LNCaP clone FGC (cell line): ENCODE measurements around the gene ADAM11.
"Not testable (repeated sequence)": the region's sequence is repeated elsewhere in the genome, so short reads cannot be mapped to it uniquely, and the experiment has no call there.

Experiments used
- DNase-seq: peaks from one replicate; pipeline ENCODE4 v3.0.0-alpha.2; 2011; ENCODE audit warnings: low read depth
- H3K4me3 ChIP-seq: 2 replicates; pipeline ENCODE4 v1.5.1; 2011; ENCODE audit warnings: mild to moderate bottlenecking, low read depth, low read length, control low read depth
- TF ChIP-seq, protein P1 (sequence below): IDR thresholded peaks from 2 replicates; pipeline ENCODE4 v1.5.1; 2012; ENCODE audit warnings: mild to moderate bottlenecking; ENCODE audit not compliant: control insufficient read depth, insufficient read depth; ENCODE audit errors: extremely low read depth

ADAM11 gene

DNA sequence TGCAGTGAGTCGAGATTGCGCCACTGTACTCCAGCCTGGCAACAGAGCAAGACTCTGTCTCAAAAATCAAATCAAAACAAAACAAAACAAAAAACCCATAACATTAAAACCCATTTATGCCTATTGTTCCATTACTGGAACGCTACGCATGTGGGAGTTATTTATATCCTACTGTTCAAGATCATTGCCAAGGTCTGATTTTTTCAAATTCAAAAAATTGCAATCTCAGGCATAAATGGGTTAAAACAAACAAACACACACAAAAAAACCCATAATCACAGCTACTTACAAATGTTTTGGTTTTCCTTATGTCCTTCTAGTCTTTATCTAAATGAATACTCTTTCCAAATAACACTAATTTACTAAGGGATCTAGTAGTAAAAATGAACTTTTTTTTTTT is 53.5 kb downstream of the ADAM11 start:
- no peak overlapping the region for H3K4me3 ChIP-seq
- TF ChIP-seq, protein P1, sequence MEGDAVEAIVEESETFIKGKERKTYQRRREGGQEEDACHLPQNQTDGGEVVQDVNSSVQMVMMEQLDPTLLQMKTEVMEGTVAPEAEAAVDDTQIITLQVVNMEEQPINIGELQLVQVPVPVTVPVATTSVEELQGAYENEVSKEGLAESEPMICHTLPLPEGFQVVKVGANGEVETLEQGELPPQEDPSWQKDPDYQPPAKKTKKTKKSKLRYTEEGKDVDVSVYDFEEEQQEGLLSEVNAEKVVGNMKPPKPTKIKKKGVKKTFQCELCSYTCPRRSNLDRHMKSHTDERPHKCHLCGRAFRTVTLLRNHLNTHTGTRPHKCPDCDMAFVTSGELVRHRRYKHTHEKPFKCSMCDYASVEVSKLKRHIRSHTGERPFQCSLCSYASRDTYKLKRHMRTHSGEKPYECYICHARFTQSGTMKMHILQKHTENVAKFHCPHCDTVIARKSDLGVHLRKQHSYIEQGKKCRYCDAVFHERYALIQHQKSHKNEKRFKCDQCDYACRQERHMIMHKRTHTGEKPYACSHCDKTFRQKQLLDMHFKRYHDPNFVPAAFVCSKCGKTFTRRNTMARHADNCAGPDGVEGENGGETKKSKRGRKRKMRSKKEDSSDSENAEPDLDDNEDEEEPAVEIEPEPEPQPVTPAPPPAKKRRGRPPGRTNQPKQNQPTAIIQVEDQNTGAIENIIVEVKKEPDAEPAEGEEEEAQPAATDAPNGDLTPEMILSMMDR, result no peak

DNA sequence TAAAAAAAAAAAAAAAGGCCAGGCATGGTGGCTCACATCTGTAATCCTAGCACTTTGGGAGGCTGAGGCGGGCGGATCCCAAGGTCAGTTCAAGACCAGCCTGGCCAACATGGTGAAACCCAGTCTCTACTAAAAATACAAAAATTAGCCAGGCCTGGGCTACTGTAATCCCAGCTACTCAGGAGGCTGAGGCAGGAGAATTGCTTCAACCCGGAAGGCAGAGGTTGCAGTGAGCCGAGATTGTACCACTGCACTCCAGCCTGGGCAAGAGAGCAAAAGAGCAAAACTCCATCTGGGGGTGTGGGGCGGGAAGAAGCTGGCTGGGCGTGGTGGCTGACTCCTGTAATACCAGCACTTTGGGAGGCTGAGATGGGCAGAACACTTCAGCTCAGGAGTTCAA is 59.7 kb downstream of the ADAM11 start:
- H3K4me3 ChIP-seq, DNase-seq: not testable (repeated sequence)

More for the DNA sequence above, 53.5 kb downstream of the ADAM11 start:
- no peak for DNase-seq

DNA sequence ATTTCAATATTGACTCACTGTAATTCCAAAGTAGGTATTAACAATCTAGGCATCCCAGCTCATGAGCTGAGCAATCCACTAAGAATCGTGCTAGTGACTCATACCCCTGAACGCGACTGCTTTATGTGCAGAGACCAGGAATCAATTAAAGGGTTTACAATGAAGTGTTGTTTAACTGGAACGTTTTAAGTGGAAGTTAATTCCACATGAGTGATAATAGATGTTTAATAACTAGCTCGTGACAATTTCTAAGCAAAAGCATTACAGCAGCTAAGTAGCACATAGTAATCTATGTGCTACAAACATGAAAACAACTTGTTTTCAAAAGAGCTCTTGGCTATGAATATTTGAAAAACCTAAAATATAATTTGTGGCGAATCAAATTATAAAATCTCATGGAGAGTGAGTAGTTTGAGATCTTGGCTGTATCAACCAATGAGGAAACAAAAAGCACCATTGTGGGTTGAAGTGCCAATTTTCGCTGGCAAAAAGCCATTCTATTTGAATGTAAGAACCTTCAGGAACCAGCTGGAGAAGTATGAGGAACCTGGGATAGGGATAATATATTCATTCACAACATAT is 61.9 kb downstream of the ADAM11 start:
- TF ChIP-seq, protein P1, result no peak
- DNase-seq, result no peak

DNA sequence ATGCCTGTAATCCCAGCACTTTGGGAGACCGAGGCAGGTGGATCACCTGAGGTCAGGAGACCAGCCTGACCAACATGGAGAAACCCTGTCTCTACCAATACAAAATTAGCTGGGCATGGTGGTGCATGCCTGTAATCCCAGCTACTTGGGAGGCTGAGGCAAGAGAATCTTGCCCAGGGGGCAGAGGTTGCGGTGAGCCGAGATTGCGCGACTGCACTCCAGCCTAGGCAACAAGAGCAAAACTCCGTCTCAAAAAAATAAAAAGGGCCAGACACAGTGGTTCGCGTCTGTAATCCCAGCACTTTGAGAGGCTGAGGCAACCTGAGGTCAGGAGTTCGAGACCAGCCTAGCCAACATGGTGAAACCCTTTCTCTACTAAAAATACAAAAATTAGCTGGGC is 66.4 kb downstream of the ADAM11 start:
- not testable (repeated sequence) for DNase-seq, H3K4me3 ChIP-seq

More for the DNA sequence above, 61.9 kb downstream of the ADAM11 start:
- H3K4me3 ChIP-seq, result no peak overlapping the region

DNA sequence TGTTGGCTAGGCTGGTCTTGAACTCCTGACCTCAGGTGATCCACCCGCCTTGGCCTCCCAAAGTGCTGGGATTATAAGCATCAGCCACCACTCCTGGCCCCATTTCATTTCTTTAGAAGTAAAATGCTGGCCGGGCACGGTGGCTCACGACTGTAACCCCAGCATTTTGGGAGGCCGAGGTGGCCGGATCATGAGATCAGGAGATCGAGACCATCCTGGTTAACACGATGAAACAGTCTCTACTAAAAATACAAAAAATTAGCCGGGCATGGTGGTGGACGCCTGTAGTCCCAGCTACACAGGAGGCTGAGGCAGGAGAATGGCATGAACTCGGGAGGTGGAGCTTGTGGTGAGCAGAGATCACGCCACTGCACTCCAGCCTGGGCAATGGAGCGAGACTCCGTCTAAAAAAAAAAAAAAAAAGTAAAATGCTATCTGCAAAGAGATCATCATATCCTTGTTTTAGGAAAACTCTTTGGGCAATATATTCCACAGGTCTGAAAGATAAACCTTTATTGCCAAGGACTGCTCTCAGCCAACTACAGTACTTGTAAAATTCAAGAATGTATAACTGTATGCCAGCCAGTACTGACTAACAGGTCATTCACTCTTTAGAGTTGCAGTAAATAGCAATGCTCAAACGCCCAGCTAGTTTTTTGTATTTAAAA is 67.5 kb downstream of the ADAM11 start:
- TF ChIP-seq, protein P1, result no peak
- DNase-seq, result no peak
- no peak overlapping the region for H3K4me3 ChIP-seq

DNA sequence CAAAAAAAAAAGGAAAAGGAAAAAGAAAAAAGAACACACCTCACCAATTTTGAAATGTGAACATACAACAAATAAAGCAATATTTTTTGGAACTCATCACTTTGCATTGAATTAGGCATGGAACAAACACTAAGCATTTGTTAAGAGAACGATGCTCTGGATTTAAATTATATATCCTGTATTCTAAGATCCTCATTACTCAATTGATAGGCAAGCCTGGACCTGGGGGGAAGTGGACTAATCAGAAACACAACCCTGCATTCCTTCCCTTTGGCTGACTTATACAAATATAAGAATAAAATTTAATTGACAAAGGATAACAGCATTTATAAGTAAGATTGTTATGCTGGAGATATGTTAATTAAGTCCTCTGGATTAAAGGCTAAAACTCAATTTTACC is 69.1 kb downstream of the ADAM11 start:
- TF ChIP-seq, protein P1, result no peak
- H3K4me3 ChIP-seq, result no peak overlapping the region
- DNase-seq, result no peak

DNA sequence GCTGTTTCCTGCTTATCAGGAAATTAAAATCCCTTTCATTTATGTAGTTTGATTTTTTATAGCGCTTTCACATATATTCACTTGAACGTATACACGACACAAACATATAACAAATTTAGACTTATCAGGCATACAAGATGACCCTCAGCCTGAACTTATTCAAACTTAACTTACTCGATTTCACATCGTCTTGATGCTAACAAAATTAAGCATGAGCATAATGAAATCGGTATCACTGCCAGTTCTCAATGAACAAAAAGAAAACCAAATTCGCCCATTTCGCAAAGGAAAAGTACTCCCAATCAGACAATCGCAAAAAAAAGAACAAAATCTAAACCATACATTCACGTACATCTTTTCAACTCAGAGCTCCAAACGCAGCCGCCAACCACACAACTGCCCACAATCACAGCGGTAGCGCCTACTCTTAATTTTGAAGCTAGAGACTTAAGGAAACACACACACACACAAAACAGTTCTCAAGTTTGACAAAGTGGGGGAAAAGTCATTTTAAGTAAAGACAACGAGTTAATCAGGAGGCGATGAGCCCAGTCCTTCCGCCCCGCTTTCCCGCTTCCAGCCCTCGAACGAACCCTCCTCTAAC is 70.2 kb downstream of the ADAM11 start:
- peak overlapping the region; percentile 54 for H3K4me3 ChIP-seq
- no peak for DNase-seq
- TF ChIP-seq, protein P1, result no peak
